NCI-H345 treated with DMSO at 0.1 percent for 48 hours (cell line): ENCODE measurements around the gene SUMF2.
"Not testable (repeated sequence)": the region's sequence is repeated elsewhere in the genome, so short reads cannot be mapped to it uniquely, and the experiment has no call there.

Experiments
- DNase-seq: peaks from one replicate; lab custom pipeline; 2025; ENCODE audit not compliant: unreplicated experiment; lab: John Stamatoyannopoulos, UW

SUMF2 gene

DNA sequence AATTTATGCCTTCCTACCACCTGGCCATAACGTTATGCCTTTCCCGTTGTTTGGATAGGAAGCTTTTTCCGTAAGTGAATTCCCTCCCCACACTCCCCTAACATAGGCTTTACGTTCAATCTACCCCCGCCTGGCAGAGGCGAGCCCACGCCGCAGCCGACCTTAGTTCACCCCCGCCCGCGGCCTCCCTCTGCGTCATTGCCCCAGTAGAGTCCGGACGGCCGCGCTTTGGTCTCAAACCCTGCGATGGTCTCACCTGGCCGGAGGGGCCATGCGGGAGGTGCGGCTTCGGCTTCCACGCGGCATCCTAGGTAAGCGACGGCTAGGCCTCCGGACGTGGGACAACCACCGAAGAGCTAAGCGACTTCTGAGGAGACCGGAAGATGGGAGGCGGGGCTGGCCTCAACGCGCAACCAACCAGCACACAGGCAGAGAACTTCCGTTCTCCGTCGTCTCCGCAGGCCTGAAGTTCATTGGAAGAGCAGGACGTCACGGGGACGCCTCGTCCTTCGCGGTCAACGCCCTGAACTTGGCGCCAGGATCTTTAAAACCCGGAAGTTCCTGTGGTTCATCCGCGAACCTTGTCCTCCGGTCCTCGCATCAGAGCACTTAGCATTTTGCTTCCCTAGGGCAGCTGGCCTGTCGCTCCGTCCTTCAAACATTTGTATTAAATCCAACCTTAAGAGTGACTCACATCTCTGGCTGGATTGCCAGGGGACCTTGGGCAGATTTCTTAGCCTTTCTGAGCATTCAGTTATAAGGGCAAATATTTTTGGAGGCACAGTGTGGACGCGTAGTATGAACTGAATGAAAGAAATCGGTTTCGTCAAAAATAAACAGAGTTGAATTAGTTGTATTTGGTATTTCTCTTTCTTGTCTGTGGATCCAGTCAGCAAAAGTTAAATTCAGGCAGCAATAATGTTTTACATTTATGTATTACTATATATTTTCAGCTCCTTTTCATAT lies 42.3 kb downstream of the SUMF2 start, which contains the start of gene CHCHD2:
Gene CHCHD2, minus strand, starts transcription at position 369 of the 966 bp plus-strand sequence. Its CDS starts 63 bp downstream, at position 306.
- DNase-seq: peak; percentile 98

DNA sequence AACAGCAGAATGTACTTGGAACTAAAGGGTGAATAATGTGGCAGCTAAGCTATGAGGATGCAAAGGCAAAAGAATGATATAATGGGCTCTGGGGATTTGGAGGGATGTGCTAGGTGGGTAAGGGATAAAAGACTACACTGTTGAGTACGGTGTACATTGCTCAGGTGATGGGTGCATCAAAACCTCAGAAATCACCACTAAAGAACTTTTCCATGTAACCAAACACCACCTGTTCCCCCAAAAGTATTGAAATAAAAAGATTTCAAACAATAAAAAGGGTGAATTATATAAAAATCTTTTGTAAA lies 43.8 kb downstream of the SUMF2 start:
- DNase-seq: no peak

- DNase-seq: no peak
Observed at GRCh38 chr7:56110611-56111010, 46.5 kb downstream of the SUMF2 start.

- not testable (repeated sequence) for DNase-seq
Observed at GRCh38 chr7:56112244-56112643, 48.2 kb downstream of the SUMF2 start.

DNA sequence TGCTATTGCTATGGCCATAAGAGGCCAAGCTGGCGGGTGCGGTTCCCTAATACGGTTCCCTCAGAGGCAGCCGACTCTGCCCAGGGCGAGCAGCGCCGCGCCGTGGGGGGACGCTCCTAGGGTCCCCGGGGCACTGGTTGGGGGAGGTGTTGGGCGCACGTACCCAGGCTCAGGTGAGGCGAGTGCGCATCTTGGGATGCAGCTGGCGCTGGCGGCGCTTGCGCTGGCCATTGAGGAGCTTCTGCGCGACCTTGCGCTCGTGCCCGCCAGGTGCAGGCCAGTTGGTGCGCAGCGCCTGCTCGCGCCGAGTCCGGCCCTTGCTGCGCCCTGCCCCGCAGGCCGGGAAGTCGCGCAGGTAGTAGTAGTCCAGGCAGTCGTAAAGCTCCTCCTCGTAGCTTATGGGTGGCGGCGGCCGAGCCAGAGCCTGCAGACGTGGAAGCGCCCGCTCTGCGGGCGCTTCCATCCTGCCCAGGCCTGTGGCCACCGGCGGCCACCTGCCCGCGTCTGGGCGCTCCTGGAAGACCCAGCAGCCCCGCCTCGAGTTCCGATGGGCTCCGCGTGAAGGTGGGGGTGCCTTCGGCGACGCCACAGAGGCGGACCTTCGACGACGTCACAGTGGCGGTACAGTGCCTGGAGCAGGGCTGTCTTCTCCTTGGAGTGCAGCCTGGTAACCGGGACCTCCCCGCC lies 51.9 kb downstream of the SUMF2 start, which contains the start of gene NUPR2:
Gene NUPR2, minus strand, starts transcription at position 566 of the 687 bp plus-strand sequence. Its CDS starts 103 bp downstream, at position 463.
- no peak for DNase-seq

DNA sequence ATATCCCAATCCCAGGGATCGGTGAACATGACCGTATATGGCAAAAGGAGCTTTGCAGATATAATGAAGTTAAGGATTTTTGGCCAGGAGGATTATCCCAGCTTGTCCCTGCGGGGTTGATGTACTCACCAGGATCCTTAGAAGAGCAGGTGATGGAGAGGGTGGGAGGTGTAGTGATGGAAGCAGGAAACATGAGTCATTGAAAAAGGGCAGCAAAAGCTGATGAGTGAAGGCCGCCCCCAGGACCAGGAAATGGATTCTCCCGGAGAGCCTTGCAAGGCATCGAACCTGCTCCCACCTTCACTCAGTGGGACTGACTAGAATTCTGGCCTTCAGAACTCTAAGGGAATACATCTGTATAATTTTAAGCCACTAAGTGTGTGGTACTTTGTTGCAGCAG lies 57.4 kb downstream of the SUMF2 start:
- no peak for DNase-seq

- DNase-seq: no peak
Observed at GRCh38 chr7:56124981-56125380, 60.9 kb downstream of the SUMF2 start.

DNA sequence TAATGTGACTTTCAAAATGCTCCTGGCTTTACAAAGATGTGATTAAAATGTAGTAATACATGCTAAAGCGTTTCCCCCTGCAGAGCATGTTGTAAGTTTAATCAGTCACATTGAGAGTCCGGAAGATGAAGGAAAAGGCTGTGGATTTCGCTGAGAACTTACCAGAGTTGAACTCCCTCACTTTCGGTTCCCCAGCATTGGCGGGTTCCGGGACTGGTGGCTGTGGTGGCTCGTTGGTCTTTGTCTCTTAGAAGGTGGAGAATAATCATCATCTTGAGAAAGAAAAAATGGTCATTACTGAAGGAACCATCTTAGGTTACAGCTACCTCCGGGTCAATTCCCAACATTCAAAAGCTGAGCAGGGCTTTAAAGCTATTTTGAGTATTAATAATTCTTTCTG lies 61.7 kb downstream of the SUMF2 start:
- no peak for DNase-seq

GRCh38 chr7:56127241-56127975 lies 63.3 kb downstream of the SUMF2 start:
- DNase-seq: no peak
